ENCODE measurements around the gene IGF1R. TPM values are rescaled to one million over a fixed set of nuclear protein-coding genes. Genes with fewer than 3 reads are reported as not detected.

Gene IGF1R
- total RNA-seq, 2 donors from 2014 or later, result 10.3 to 12.6 TPM

- ATAC-seq (peak in 1 of 2 donors; percentile 25), DNase-seq (ENCODE audit: low spot score) (no peak)
- Mint-ChIP-seq H3K4me1 (ENCODE audit: low read depth in 2 of 2) (peaks cover 28 to 32% of the 10 kb centered on the region in 2 donors), H3K4me3 (peak overlapping the region; percentile 82), H3K27ac (peak overlapping the region; percentile 84 to 85), H3K27me3 (no peaks in the 10 kb centered on the region), H3K36me3 (no peaks in the 10 kb centered on the region), H3K9me3 (no peaks in the 10 kb centered on the region)
These were observed 210.3 kb downstream of the IGF1R start for GRCh38 chr15:98858610-98859023.

- ATAC-seq (no peak), DNase-seq (ENCODE audit: low spot score) (no peak)
- peak overlapping the region; percentile 82 for H3K4me3 Mint-ChIP-seq
- no peaks in the 10 kb centered on the region for H3K36me3 Mint-ChIP-seq
- peak overlapping the region; percentile 84 to 85 for H3K27ac Mint-ChIP-seq
- H3K9me3 Mint-ChIP-seq, result no peaks in the 10 kb centered on the region
- H3K4me1 Mint-ChIP-seq (ENCODE audit: low read depth in 2 of 2), result peaks cover 25 to 27% of the 10 kb centered on the region in 2 donors
- no peaks in the 10 kb centered on the region for H3K27me3 Mint-ChIP-seq
These were observed 210.8 kb downstream of the IGF1R start for GRCh38 chr15:98859149-98859548.

GRCh38 chr15:98860281-98861041, 212.1 kb downstream of the IGF1R start:
- ATAC-seq (no peak), DNase-seq (ENCODE audit: low spot score) (no peak)
- H3K36me3 Mint-ChIP-seq, result no peaks in the 10 kb centered on the region
- peak overlapping the region; percentile 35 for H3K4me3 Mint-ChIP-seq
- H3K27me3 Mint-ChIP-seq, result no peaks in the 10 kb centered on the region
- peaks cover 24 to 30% of the 10 kb centered on the region in 2 donors for H3K4me1 Mint-ChIP-seq (ENCODE audit: low read depth in 2 of 2)
- no peaks in the 10 kb centered on the region for H3K9me3 Mint-ChIP-seq
- H3K27ac Mint-ChIP-seq, result peak overlapping the region; percentile 60 to 65

- H3K9me3 Mint-ChIP-seq, result no peaks in the 10 kb centered on the region
- no peaks in the 10 kb centered on the region for H3K36me3 Mint-ChIP-seq
- H3K27me3 Mint-ChIP-seq, result no peaks in the 10 kb centered on the region
- no peak for DNase-seq (ENCODE audit: low spot score)
- no peak for ATAC-seq
- H3K4me3 Mint-ChIP-seq, result peak overlapping the region; percentile 35
- peaks cover 24 to 32% of the 10 kb centered on the region in 2 donors for H3K4me1 Mint-ChIP-seq (ENCODE audit: low read depth in 2 of 2)
- peak overlapping the region; percentile 60 to 65 for H3K27ac Mint-ChIP-seq
These were observed 212.8 kb downstream of the IGF1R start for GRCh38 chr15:98861188-98861587.

- DNase-seq (ENCODE audit: low spot score), result no peak
- Mint-ChIP-seq H3K9me3 (no peaks in the 10 kb centered on the region), H3K36me3 (no peaks in the 10 kb centered on the region), H3K4me1 (ENCODE audit: low read depth in 2 of 2) (peaks cover 23 to 33% of the 10 kb centered on the region in 2 donors), H3K4me3 (no peak overlapping the region), H3K27me3 (no peaks in the 10 kb centered on the region), H3K27ac (no peak overlapping the region)
- no peak for ATAC-seq
These were observed 215.6 kb downstream of the IGF1R start for GRCh38 chr15:98863983-98864382.

GRCh38 chr15:98865397-98866339, 217.3 kb downstream of the IGF1R start:
- H3K4me3 Mint-ChIP-seq, result peak overlapping the region; percentile 88
- DNase-seq (ENCODE audit: low spot score) (peak; percentile 85), ATAC-seq (peak; percentile 97)
- peaks cover 17 to 23% of the 10 kb centered on the region in 2 donors for H3K4me1 Mint-ChIP-seq (ENCODE audit: low read depth in 2 of 2)
- H3K27me3 Mint-ChIP-seq, result no peaks in the 10 kb centered on the region
- H3K36me3 Mint-ChIP-seq, result no peaks in the 10 kb centered on the region
- peak overlapping the region; percentile 83 to 91 for H3K27ac Mint-ChIP-seq
- H3K9me3 Mint-ChIP-seq, result no peaks in the 10 kb centered on the region

GRCh38 chr15:98866511-98866910, 218.2 kb downstream of the IGF1R start:
- DNase-seq (ENCODE audit: low spot score) (no peak), ATAC-seq (no peak)
- Mint-ChIP-seq H3K36me3 (no peaks in the 10 kb centered on the region), H3K27ac (peak overlapping the region; percentile 83 to 91), H3K27me3 (no peaks in the 10 kb centered on the region), H3K9me3 (no peaks in the 10 kb centered on the region), H3K4me1 (ENCODE audit: low read depth in 2 of 2) (peaks cover 9 to 15% of the 10 kb centered on the region in 2 donors), H3K4me3 (peak overlapping the region; percentile 88)

GRCh38 chr15:98868564-98868963, 220.2 kb downstream of the IGF1R start:
- H3K27me3 Mint-ChIP-seq, result no peaks in the 10 kb centered on the region
- H3K4me3 Mint-ChIP-seq, result no peak overlapping the region
- no peak overlapping the region for H3K27ac Mint-ChIP-seq

GRCh38 chr15:98870788-98871187, 222.4 kb downstream of the IGF1R start:
- Mint-ChIP-seq H3K27ac (no peak overlapping the region), H3K4me1 (ENCODE audit: low read depth in 2 of 2) (peaks cover 23% of the 10 kb centered on the region in 2 donors), H3K36me3 (no peaks in the 10 kb centered on the region), H3K9me3 (no peaks in the 10 kb centered on the region), H3K27me3 (peaks cover 0 to 2% of the 10 kb centered on the region in 2 donors), H3K4me3 (no peak overlapping the region)
- DNase-seq (ENCODE audit: low spot score) (no peak), ATAC-seq (no peak)

More at GRCh38 chr15:98868564-98868963, 220.2 kb downstream of the IGF1R start:
- ATAC-seq (no peak), DNase-seq (ENCODE audit: low spot score) (no peak)
- Mint-ChIP-seq H3K4me1 (ENCODE audit: low read depth in 2 of 2) (peaks cover 14 to 18% of the 10 kb centered on the region in 2 donors), H3K36me3 (no peaks in the 10 kb centered on the region), H3K9me3 (no peaks in the 10 kb centered on the region)

- ATAC-seq, result no peak
- H3K27ac Mint-ChIP-seq, result peak overlapping the region in 1 of 2 donors; percentile 70
These were observed 224.4 kb downstream of the IGF1R start for GRCh38 chr15:98872774-98873173.

GRCh38 chr15:98873441-98874218, 225.3 kb downstream of the IGF1R start:
- ATAC-seq, result peak; percentile 77 to 89
- peaks cover 13 to 17% of the 10 kb centered on the region in 2 donors for H3K4me1 Mint-ChIP-seq (ENCODE audit: low read depth in 2 of 2)
- peak overlapping the region; percentile 65 for H3K4me3 Mint-ChIP-seq
- H3K27me3 Mint-ChIP-seq, result peaks cover 0 to 2% of the 10 kb centered on the region in 2 donors
- no peaks in the 10 kb centered on the region for H3K9me3 Mint-ChIP-seq
- DNase-seq (ENCODE audit: low spot score), result no peak
- peak overlapping the region; percentile 51 to 70 for H3K27ac Mint-ChIP-seq
- H3K36me3 Mint-ChIP-seq, result no peaks in the 10 kb centered on the region

More at GRCh38 chr15:98872774-98873173, 224.4 kb downstream of the IGF1R start:
- no peaks in the 10 kb centered on the region for H3K36me3 Mint-ChIP-seq
- H3K27me3 Mint-ChIP-seq, result peaks cover 0 to 2% of the 10 kb centered on the region in 2 donors
- no peak for DNase-seq (ENCODE audit: low spot score)
- no peak overlapping the region for H3K4me3 Mint-ChIP-seq
- no peaks in the 10 kb centered on the region for H3K9me3 Mint-ChIP-seq
- H3K4me1 Mint-ChIP-seq (ENCODE audit: low read depth in 2 of 2), result peaks cover 13 to 17% of the 10 kb centered on the region in 2 donors

GRCh38 chr15:98874370-98874769, 226.0 kb downstream of the IGF1R start:
- Mint-ChIP-seq H3K4me3 (peak overlapping the region; percentile 65), H3K4me1 (ENCODE audit: low read depth in 2 of 2) (peaks cover 13 to 17% of the 10 kb centered on the region in 2 donors), H3K36me3 (no peaks in the 10 kb centered on the region), H3K27ac (peak overlapping the region; percentile 51 to 70), H3K9me3 (no peaks in the 10 kb centered on the region), H3K27me3 (peaks cover 0 to 2% of the 10 kb centered on the region in 2 donors)
- no peak for ATAC-seq
- DNase-seq (ENCODE audit: low spot score), result no peak

GRCh38 chr15:98874773-98875172, 226.4 kb downstream of the IGF1R start:
- peaks cover 13 to 17% of the 10 kb centered on the region in 2 donors for H3K4me1 Mint-ChIP-seq (ENCODE audit: low read depth in 2 of 2)
- no peak overlapping the region for H3K4me3 Mint-ChIP-seq
- ATAC-seq, result no peak
- peaks cover 0 to 2% of the 10 kb centered on the region in 2 donors for H3K27me3 Mint-ChIP-seq
- no peak overlapping the region for H3K27ac Mint-ChIP-seq
- H3K36me3 Mint-ChIP-seq, result no peaks in the 10 kb centered on the region
- no peaks in the 10 kb centered on the region for H3K9me3 Mint-ChIP-seq
- DNase-seq (ENCODE audit: low spot score), result no peak
